Measurements from ENCODE around the gene ADGRG1.

ADGRG1 gene

DNA sequence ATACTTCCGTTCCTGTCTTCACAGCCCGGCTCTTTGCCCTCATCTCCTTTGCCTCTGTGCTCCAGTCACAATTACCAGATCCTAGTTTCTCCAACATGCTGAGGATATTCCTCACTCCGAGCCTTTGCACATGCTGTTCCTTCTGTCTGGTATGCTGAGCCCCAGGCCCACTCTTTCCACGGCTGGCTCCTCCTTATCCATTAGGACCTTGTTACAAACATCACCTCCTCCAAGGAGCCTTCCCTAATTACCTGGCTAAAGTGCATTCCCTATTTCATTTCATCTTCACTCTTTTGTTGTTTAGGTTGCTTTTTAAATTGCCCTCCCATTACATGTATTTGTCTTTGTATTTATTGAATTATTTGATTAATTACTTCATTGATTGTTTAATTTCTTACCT, 14.9 kb upstream of the ADGRG1 start:
- TF ChIP-seq, protein P1, sequence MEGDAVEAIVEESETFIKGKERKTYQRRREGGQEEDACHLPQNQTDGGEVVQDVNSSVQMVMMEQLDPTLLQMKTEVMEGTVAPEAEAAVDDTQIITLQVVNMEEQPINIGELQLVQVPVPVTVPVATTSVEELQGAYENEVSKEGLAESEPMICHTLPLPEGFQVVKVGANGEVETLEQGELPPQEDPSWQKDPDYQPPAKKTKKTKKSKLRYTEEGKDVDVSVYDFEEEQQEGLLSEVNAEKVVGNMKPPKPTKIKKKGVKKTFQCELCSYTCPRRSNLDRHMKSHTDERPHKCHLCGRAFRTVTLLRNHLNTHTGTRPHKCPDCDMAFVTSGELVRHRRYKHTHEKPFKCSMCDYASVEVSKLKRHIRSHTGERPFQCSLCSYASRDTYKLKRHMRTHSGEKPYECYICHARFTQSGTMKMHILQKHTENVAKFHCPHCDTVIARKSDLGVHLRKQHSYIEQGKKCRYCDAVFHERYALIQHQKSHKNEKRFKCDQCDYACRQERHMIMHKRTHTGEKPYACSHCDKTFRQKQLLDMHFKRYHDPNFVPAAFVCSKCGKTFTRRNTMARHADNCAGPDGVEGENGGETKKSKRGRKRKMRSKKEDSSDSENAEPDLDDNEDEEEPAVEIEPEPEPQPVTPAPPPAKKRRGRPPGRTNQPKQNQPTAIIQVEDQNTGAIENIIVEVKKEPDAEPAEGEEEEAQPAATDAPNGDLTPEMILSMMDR (IDR thresholded peaks at IDR 0.05), result no peak

DNA sequence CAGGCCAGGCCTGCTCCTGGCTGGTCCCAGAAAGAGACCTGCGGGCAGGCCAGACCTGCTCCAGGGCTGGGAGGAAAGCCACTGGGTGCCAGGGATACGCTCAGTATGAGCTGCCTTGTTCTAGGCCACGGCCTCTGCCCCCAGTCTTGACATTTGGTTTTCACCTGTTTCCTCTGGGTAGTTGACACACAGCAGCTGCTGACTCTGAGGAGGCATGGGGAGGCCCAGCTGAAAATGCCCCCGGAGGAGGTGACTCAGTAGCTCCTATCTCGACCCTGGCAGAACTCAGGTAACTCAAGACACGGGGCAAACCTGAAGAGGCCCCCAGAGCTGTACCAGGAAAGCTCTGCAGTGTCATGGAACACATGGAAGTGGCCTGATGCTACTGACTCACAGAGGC, 13.9 kb upstream of the ADGRG1 start:
- TF ChIP-seq, protein P1 (IDR thresholded peaks at IDR 0.05), result no peak

DNA sequence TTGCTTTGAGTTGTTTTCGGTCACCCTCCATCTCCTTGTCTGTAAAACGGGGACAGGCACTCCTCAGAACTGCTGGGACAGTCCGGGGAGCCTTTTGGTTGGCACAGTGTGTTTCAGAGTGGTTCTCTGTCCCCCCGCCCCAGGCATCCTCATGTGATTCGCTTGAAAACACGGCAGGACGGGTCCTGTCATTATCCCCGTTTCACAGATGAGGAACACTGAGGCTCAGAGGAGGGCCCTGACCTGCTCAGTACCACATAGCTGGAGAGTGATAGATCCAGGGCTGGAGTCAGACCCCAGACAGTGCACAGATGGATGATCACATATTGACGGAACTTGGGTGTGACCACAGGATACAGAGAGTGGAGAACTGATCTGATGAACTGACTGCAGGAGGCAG, 13.5 kb upstream of the ADGRG1 start:
- TF ChIP-seq, protein P1 (IDR thresholded peaks at IDR 0.05), result no peak

DNA sequence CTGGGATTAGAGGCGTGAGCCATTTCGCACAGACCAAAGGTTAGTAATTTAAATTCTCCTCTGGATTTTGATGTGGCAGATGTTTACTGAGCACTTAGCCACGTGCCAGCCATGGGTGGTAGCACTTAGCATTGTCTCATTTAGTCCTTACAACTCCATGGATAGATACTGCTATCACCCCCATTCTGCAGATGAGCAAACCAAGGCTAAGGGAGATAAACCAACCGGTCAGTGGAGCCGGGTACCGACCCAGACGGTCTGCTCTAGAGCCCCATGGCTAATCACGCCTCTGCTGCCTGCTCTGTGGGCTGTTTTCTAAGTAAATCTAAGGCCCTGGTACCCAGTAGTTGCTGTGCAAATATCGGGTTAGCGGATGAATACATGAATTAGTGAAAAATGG, 12.6 kb upstream of the ADGRG1 start:
- TF ChIP-seq, protein P1 (IDR thresholded peaks at IDR 0.05), result no peak

DNA sequence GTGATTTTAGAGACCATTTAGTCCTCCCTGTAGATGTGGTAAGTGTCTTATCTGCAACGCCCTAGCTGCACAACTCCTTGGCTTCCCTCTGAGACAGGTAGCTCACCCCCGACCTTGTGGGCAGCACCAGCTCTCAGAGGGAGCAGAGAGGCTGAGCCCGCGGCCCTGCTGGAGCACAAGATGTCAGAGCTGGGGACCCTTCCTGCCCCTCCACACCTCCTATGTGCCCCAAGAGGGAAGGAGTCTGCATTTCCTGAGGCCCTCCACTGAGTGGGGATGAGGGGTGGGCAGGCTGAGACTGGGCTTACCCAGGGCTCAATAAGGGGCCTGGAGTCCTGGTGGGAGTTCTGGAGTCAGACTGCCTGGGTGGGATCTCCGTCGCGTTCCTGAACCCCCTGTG, 12.2 kb upstream of the ADGRG1 start:
- TF ChIP-seq, protein P1 (IDR thresholded peaks at IDR 0.05), result no peak

DNA sequence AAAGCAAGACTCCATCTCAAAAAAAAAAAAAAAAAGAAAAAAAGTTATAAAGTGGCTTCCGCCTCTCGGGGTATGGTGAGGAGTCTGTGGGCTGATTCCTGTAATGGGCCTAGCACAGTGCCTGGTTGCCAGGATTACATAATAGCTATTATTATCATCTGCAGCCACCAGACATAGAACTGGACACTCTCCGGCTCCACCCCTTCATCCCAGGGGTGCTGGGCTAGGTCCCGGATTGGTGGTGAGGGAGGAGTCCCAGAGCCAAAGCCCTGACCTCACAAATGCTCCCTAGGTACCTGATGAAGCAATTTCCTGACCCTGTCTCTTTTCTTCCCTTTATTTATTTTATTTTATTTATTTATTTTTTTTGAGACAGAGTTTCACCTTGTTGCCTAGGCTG, 11.6 kb upstream of the ADGRG1 start:
- TF ChIP-seq, protein P1 (IDR thresholded peaks at IDR 0.05), result no peak

DNA sequence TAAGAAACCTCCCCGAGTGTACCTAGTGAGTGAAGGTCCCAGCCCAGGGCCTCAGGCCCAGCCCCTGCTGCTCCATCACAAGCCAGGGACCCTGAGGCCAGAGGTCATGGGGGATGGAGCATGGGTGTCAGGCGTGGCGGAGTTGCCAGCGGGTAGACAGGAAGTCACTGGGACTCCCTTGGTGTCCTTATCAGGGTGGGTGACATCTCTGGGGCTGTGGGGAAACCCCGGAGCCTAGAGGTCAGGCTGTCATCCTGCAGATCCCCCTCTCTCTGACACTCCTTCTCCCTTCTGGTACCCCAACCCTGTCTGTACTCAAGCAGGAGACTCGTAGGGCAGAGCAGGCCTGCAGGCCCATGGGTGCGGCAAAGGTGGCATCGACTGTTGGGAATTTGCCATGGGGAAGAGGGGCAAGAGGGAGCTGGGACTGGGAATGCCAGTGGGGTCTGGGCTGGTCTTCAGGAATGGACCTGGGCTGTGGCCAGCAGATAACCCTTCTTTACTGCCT, 10.8 kb upstream of the ADGRG1 start:
- TF ChIP-seq, protein P1 (IDR thresholded peaks at IDR 0.05), result no peak
